GM12872 (cell line): ENCODE data around the gene ARMC9.

Experiments
- CTCF ChIP-seq: IDR thresholded peaks from 3 replicates; pipeline ENCODE4 v1.5.1; 2011; ENCODE audit warnings: low read depth, mild to moderate bottlenecking, low read length, moderate library complexity; ENCODE audit not compliant: insufficient read depth

The ARMC9 gene

GRCh38 chr2:231371430-231372054 is 173.1 kb downstream of the ARMC9 start:
- no peak for TF ChIP-seq CTCF

- no peak for TF ChIP-seq CTCF
These were observed 173.9 kb downstream of the ARMC9 start for GRCh38 chr2:231372326-231372725.

- TF ChIP-seq CTCF = no peak
These were observed 174.8 kb downstream of the ARMC9 start for GRCh38 chr2:231373184-231373583.

GRCh38 chr2:231373786-231374349 is 175.4 kb downstream of the ARMC9 start:
- TF ChIP-seq CTCF = no peak

- no peak for TF ChIP-seq CTCF
These were observed 176.3 kb downstream of the ARMC9 start for GRCh38 chr2:231374771-231375170.

GRCh38 chr2:231376857-231377256 is 178.4 kb downstream of the ARMC9 start:
- no peak for TF ChIP-seq CTCF

GRCh38 chr2:231378026-231378722 is 179.7 kb downstream of the ARMC9 start:
- TF ChIP-seq CTCF = no peak
